ENCODE measurements around the gene RALGPS2. TPM values are rescaled to one million over a fixed set of nuclear protein-coding genes. Genes with fewer than 3 reads are reported as not detected.
A peak's percentile ranks its signal among the peaks of the same experiment; 100 is the strongest.

Gene RALGPS2
- total RNA-seq, 1 experiment from 2014 or later: 38.0 TPM

- ChIA-PET CTCF (interaction anchor here (1.6 kb wide), 1 partner anchor 183 kb away, joined by 4 read pairs; no protein-coding TSS in a partner anchor), POLR2A (interaction anchor here (0.6 kb wide), 1 partner anchor 9 kb away, joined by 3 read pairs; no protein-coding TSS in a partner anchor)
- TF ChIP-seq ARID4B (CRISPR knock-in tag; IDR thresholded peaks at IDR 0.05; ENCODE audit: borderline replicate concordance) (no peak), STAT6 (CRISPR knock-in tag; conservative IDR thresholded peaks at IDR 0.05; ENCODE audit: low read depth) (no peak), TP53 (CRISPR knock-in tag; IDR thresholded peaks at IDR 0.05) (no peak), CREB1 (CRISPR knock-in tag; IDR thresholded peaks at IDR 0.05) (no peak)
- Mint-ChIP-seq H3K4me1 (no peaks in the 10 kb centered on the region), H3K9me3 (no peaks in the 10 kb centered on the region), H3K4me3 (no peak overlapping the region), H3K27ac (no peak overlapping the region), H3K27me3 (ENCODE audit: low read depth) (no peaks in the 10 kb centered on the region), H3K36me3 (no peaks in the 10 kb centered on the region)
- DNase-seq (ENCODE audit: low spot score) (no peak), ATAC-seq (peak; percentile 60)
Observed at GRCh38 chr1:178819123-178819522, 94.1 kb downstream of the RALGPS2 start.

- H3K4me3 Mint-ChIP-seq: no peak overlapping the region
- CTCF ChIA-PET: no interaction called here
- DNase-seq (ENCODE audit: low spot score): no peak
- no peaks in the 10 kb centered on the region for H3K9me3 Mint-ChIP-seq
- no peak for ATAC-seq
- POLR2A ChIA-PET: no interaction called here
- H3K36me3 Mint-ChIP-seq: no peaks in the 10 kb centered on the region
- H3K27ac Mint-ChIP-seq: peak overlapping the region; percentile 26
- no peaks in the 10 kb centered on the region for H3K4me1 Mint-ChIP-seq
- H3K27me3 Mint-ChIP-seq (ENCODE audit: low read depth): no peaks in the 10 kb centered on the region
- TF ChIP-seq FOXK1 (CRISPR knock-in tag; IDR thresholded peaks at IDR 0.05) (no peak), ZNF121 (CRISPR knock-in tag; IDR thresholded peaks at IDR 0.05) (no peak), ZNF232 (CRISPR knock-in tag; IDR thresholded peaks at IDR 0.05) (no peak), NR3C1 (CRISPR knock-in tag; conservative IDR thresholded peaks at IDR 0.05; ENCODE audit: low read depth) (no peak), SMAD4 (CRISPR knock-in tag; IDR thresholded peaks at IDR 0.05) (no peak), ATF6 (CRISPR knock-in tag; IDR thresholded peaks at IDR 0.05) (no peak), NR1H2 (CRISPR knock-in tag; IDR thresholded peaks at IDR 0.05) (no peak), ZNF263 (CRISPR knock-in tag; IDR thresholded peaks at IDR 0.05; ENCODE audit: low read depth) (no peak), USF1 (CRISPR knock-in tag; IDR thresholded peaks at IDR 0.05) (no peak), E2F5 (CRISPR knock-in tag; IDR thresholded peaks at IDR 0.05) (no peak), MXD4 (CRISPR knock-in tag; IDR thresholded peaks at IDR 0.05; ENCODE audit: borderline replicate concordance) (no peak), GABPB1 (CRISPR knock-in tag; IDR thresholded peaks at IDR 0.05) (no peak), PRDM15 (CRISPR knock-in tag; IDR thresholded peaks at IDR 0.05) (no peak), HMGXB4 (CRISPR knock-in tag; IDR thresholded peaks at IDR 0.05) (no peak)
Observed at GRCh38 chr1:178821134-178821866, 96.3 kb downstream of the RALGPS2 start.

Data from WTC11 (cell line).